Measurements from ENCODE around the gene C18orf63. TPM values are rescaled to one million over a fixed set of nuclear protein-coding genes. Genes with fewer than 3 reads are reported as not detected.

Gene C18orf63
- total RNA-seq, 1 experiment from 2014 or later: not detected

- POLR2A ChIA-PET: interaction anchor here (0.6 kb wide), 1 partner anchor 240 kb away, joined by 3 read pairs; no protein-coding TSS in a partner anchor
- no TSS peak for BruUV-seq (replicated peaks)
- H3K36me3 Mint-ChIP-seq (ENCODE audit: insufficient read depth, unreplicated experiment): peaks cover under 1% of the 10 kb centered on the region
- no peak for TF ChIP-seq CTCF (IDR thresholded peaks at IDR 0.05; ENCODE audit: unreplicated experiment)
- DNase-seq (ENCODE audit: unreplicated experiment): no peak
- peak overlapping the region; percentile 35 for H3K27ac Mint-ChIP-seq (ENCODE audit: low read depth, unreplicated experiment)
- H3K9me3 Mint-ChIP-seq (ENCODE audit: unreplicated experiment): no peaks in the 10 kb centered on the region
- H3K4me1 Mint-ChIP-seq (ENCODE audit: insufficient read depth, unreplicated experiment): peaks cover 27% of the 10 kb centered on the region
- H3K27me3 Mint-ChIP-seq (ENCODE audit: insufficient read depth, unreplicated experiment): no peaks in the 10 kb centered on the region
- intact Hi-C loops (cut with micrococcal nuclease): no loop called here
- CTCF ChIA-PET: no interaction called here
- H3K4me3 Mint-ChIP-seq (ENCODE audit: unreplicated experiment): no peak overlapping the region
Observed at GRCh38 chr18:74286106-74286855, 29.4 kb upstream of the C18orf63 start.

GRCh38 chr18:74286856-74287255, 28.8 kb upstream of the C18orf63 start:
- no TSS peak for BruUV-seq (replicated peaks)
- no peaks in the 10 kb centered on the region for H3K9me3 Mint-ChIP-seq (ENCODE audit: unreplicated experiment)
- ChIA-PET CTCF (no interaction called here), POLR2A (interaction anchor here (0.6 kb wide), 1 partner anchor 240 kb away, joined by 3 read pairs; no protein-coding TSS in a partner anchor)
- H3K4me3 Mint-ChIP-seq (ENCODE audit: unreplicated experiment): no peak overlapping the region
- intact Hi-C loops (cut with micrococcal nuclease): loop anchor here (1.0 kb wide), 1 partner anchor 91 kb away; no protein-coding TSS in a partner anchor
- H3K36me3 Mint-ChIP-seq (ENCODE audit: insufficient read depth, unreplicated experiment): no peaks in the 10 kb centered on the region
- H3K27ac Mint-ChIP-seq (ENCODE audit: low read depth, unreplicated experiment): peak overlapping the region; percentile 35
- TF ChIP-seq CTCF (IDR thresholded peaks at IDR 0.05; ENCODE audit: unreplicated experiment): no peak
- H3K4me1 Mint-ChIP-seq (ENCODE audit: insufficient read depth, unreplicated experiment): peaks cover 25% of the 10 kb centered on the region
- no peak for DNase-seq (ENCODE audit: unreplicated experiment)
- no peaks in the 10 kb centered on the region for H3K27me3 Mint-ChIP-seq (ENCODE audit: insufficient read depth, unreplicated experiment)

- no peak for DNase-seq (ENCODE audit: unreplicated experiment)
- intact Hi-C loops (cut with micrococcal nuclease): no loop called here
- no TSS peak for BruUV-seq (replicated peaks)
- ChIA-PET CTCF (no interaction called here), POLR2A (interaction anchor here (0.6 kb wide), 2 partner anchors 58 to 255 kb away, joined by 3 read pairs; no protein-coding TSS in a partner anchor)
- Mint-ChIP-seq H3K4me1 (ENCODE audit: insufficient read depth, unreplicated experiment) (peaks cover 17% of the 10 kb centered on the region), H3K27ac (ENCODE audit: low read depth, unreplicated experiment) (no peak overlapping the region), H3K36me3 (ENCODE audit: insufficient read depth, unreplicated experiment) (no peaks in the 10 kb centered on the region), H3K4me3 (ENCODE audit: unreplicated experiment) (no peak overlapping the region), H3K9me3 (ENCODE audit: unreplicated experiment) (no peaks in the 10 kb centered on the region), H3K27me3 (ENCODE audit: insufficient read depth, unreplicated experiment) (no peaks in the 10 kb centered on the region)
- TF ChIP-seq CTCF (IDR thresholded peaks at IDR 0.05; ENCODE audit: unreplicated experiment): no peak
Observed at GRCh38 chr18:74288041-74288440, 27.6 kb upstream of the C18orf63 start.

- BruUV-seq (replicated peaks): no TSS peak
- ChIA-PET POLR2A (interaction anchor here (0.6 kb wide), 2 partner anchors 13 to 254 kb away, joined by 3 read pairs; no protein-coding TSS in a partner anchor), CTCF (no interaction called here)
- Mint-ChIP-seq H3K4me3 (ENCODE audit: unreplicated experiment) (no peak overlapping the region), H3K27ac (ENCODE audit: low read depth, unreplicated experiment) (no peak overlapping the region), H3K4me1 (ENCODE audit: insufficient read depth, unreplicated experiment) (peaks cover 12% of the 10 kb centered on the region), H3K36me3 (ENCODE audit: insufficient read depth, unreplicated experiment) (no peaks in the 10 kb centered on the region), H3K9me3 (ENCODE audit: unreplicated experiment) (no peaks in the 10 kb centered on the region), H3K27me3 (ENCODE audit: insufficient read depth, unreplicated experiment) (no peaks in the 10 kb centered on the region)
- intact Hi-C loops (cut with micrococcal nuclease): no loop called here
- peak; percentile 29 for DNase-seq (ENCODE audit: unreplicated experiment)
- TF ChIP-seq CTCF (IDR thresholded peaks at IDR 0.05; ENCODE audit: unreplicated experiment): no peak
Observed at GRCh38 chr18:74288730-74289129, 26.9 kb upstream of the C18orf63 start.
